GM23338 (cell line): ENCODE data around the gene AOPEP. TPM values are rescaled to one million over a fixed set of nuclear protein-coding genes. Genes with fewer than 3 reads are reported as not detected.

ENCODE experiments used
- ATAC-seq: fragments of 200-7000 bp; cut with Tn5 transposase; 3 replicates; pipeline ENCODE4 v1.9.1; 2020
- DNase-seq: peaks from one replicate; pipeline ENCODE4 v3.0.0-alpha.2; 2015; ENCODE audit warnings: low spot score
- H2AFZ ChIP-seq: fragments of 200-600 bp; sonication (generic); 2 replicates; pipeline ENCODE4 v1.8.0; 2016; ENCODE audit warnings: antibody characterized with exemption, mild to moderate bottlenecking, moderate library complexity
- H3F3A ChIP-seq: fragments of 200-600 bp; sonication (generic); replicated peaks from 2 replicates; pipeline ENCODE4 v1.8.0; 2017; ENCODE audit warnings: antibody characterized with exemption, mixed run types, low read depth
- H3K27ac ChIP-seq: fragments of 200-600 bp; sonication (generic); 2 replicates; pipeline ENCODE4 v1.6.1; 2016; ENCODE audit warnings: low read depth
- H3K27me3 ChIP-seq: fragments of 200-600 bp; sonication (generic); 2 replicates; pipeline ENCODE4 v1.8.0; 2016; ENCODE audit warnings: mild to moderate bottlenecking, mixed run types, moderate library complexity; ENCODE audit not compliant: insufficient read depth
- H3K36me3 ChIP-seq: fragments of 200-600 bp; sonication (generic); 2 replicates; pipeline ENCODE4 v1.8.0; 2016; ENCODE audit warnings: mild to moderate bottlenecking; ENCODE audit not compliant: insufficient read depth
- H3K4me1 ChIP-seq: fragments of 200-600 bp; sonication (generic); 2 replicates; pipeline ENCODE4 v1.8.0; 2016; ENCODE audit warnings: mild to moderate bottlenecking, moderate library complexity; ENCODE audit not compliant: insufficient read depth
- H3K4me2 ChIP-seq: fragments of 200-600 bp; sonication (generic); 2 replicates; pipeline ENCODE4 v1.7.1; 2017; ENCODE audit warnings: mixed run types
- H3K4me3 ChIP-seq: fragments of 200-600 bp; sonication (generic); 2 replicates; pipeline ENCODE4 v1.6.1; 2016; ENCODE audit warnings: mixed run types
- H3K79me2 ChIP-seq: fragments of 200-600 bp; sonication (generic); replicated peaks from 2 replicates; pipeline ENCODE4 v1.8.0; 2017; ENCODE audit warnings: mild to moderate bottlenecking; ENCODE audit not compliant: insufficient read depth
- H3K9me2 ChIP-seq: fragments of 200-600 bp; sonication (generic); 2 replicates; pipeline ENCODE4 v1.8.0; 2017; ENCODE audit not compliant: insufficient read depth
- H4K20me1 ChIP-seq: fragments of 200-600 bp; sonication (generic); replicated peaks from 2 replicates; pipeline ENCODE4 v1.8.0; 2017; ENCODE audit warnings: mild to moderate bottlenecking; ENCODE audit not compliant: insufficient read depth
- H3K27ac Mint-ChIP-seq: 2 replicates; pipeline ENCODE4 v1.8.0; 2020; ENCODE audit warnings: inconsistent platforms, mild to moderate bottlenecking, moderate library complexity, mixed read lengths
- H3K27me3 Mint-ChIP-seq: 3 replicates; pipeline ENCODE4 v1.8.0; 2022; ENCODE audit warnings: low read depth, mild to moderate bottlenecking, moderate library complexity, mixed read lengths, inconsistent platforms; ENCODE audit not compliant: insufficient read depth, poor library complexity
- H3K36me3 Mint-ChIP-seq: 3 replicates; pipeline ENCODE4 v1.8.0; 2021; ENCODE audit warnings: low read depth, mild to moderate bottlenecking, inconsistent platforms, moderate library complexity, mixed read lengths
- H3K4me1 Mint-ChIP-seq: 3 replicates; pipeline ENCODE4 v1.8.0; 2020; ENCODE audit warnings: mild to moderate bottlenecking, inconsistent platforms, mixed read lengths
- H3K4me3 Mint-ChIP-seq: 3 replicates; pipeline ENCODE4 v1.8.0; 2021; ENCODE audit warnings: moderate library complexity, mild to moderate bottlenecking, inconsistent platforms, mixed read lengths
- H3K9me3 Mint-ChIP-seq: 3 replicates; pipeline ENCODE4 v1.8.0; 2020; ENCODE audit warnings: moderate library complexity, mild to moderate bottlenecking, inconsistent platforms, mixed read lengths
- EZH2 ChIP-seq: fragments of 200-600 bp; sonication (generic); IDR thresholded peaks from one replicate; pipeline ENCODE4 v1.8.0; 2017; ENCODE audit warnings: antibody characterized with exemption, mild to moderate bottlenecking, low read depth; ENCODE audit not compliant: unreplicated experiment
- EZH2phosphoT487 ChIP-seq: fragments of 200-600 bp; sonication (generic); IDR thresholded peaks from one replicate; pipeline ENCODE4 v1.8.1; 2018; ENCODE audit warnings: antibody characterized with exemption; ENCODE audit not compliant: unreplicated experiment
- NANOG ChIP-seq: IDR thresholded peaks from 2 replicates; pipeline ENCODE4 v1.6.1; 2016; ENCODE audit warnings: antibody characterized with exemption, borderline replicate concordance
- POLR2AphosphoS5 ChIP-seq: IDR thresholded peaks from 2 replicates; pipeline ENCODE4 v1.6.1; 2016; ENCODE audit warnings: antibody characterized with exemption, low read depth
- ZNF114 ChIP-seq: fragments of 250-450 bp; sonication (Bioruptor Pico); IDR thresholded peaks from 2 replicates; pipeline ENCODE4 v1.5.0; 2020; ENCODE audit warnings: mild to moderate bottlenecking, moderate library complexity
- ZNF331 ChIP-seq: fragments of 250-450 bp; sonication (Bioruptor Pico); IDR thresholded peaks from 2 replicates; pipeline ENCODE4 v1.5.0; 2020; ENCODE audit warnings: low read depth, mild to moderate bottlenecking, moderate library complexity
- polyA plus RNA-seq: library from polyadenylated mRNA; unstranded; fragments of >200 nt; fragmentation: Nextera tagmentation; extraction: Ambion mirVana; gene quantifications from 2 replicates; pipeline ENCODE4 v1.2.1, GENCODE V29; 2016
- total RNA-seq: library from RNA; depleted of rRNA; stranded (reverse); fragments of >200 nt; shearing (Covaris generic); gene quantifications from 2 replicates; pipeline ENCODE4 v1.2.3, GENCODE V29; 2014
- TF ChIP-seq, protein P1 (sequence below): IDR thresholded peaks from one replicate; pipeline ENCODE4 v1.6.1; 2018; ENCODE audit warnings: antibody characterized with exemption; ENCODE audit not compliant: unreplicated experiment
- TF ChIP-seq, protein P2 (sequence below): IDR thresholded peaks from 2 replicates; pipeline ENCODE4 v1.6.1; 2016; ENCODE audit warnings: antibody characterized with exemption
- TF ChIP-seq, protein P3 (sequence below), 2 experiments: fragments of 200-600 bp in 1 of 2; sonication (generic) in 1 of 2; conservative IDR thresholded peaks; 2 replicates each; pipeline versions ENCODE4 v1.5.1 to v1.6.1; 2016 to 2017; ENCODE audit warnings: antibody characterized with exemption in 2 of 2, low read depth in 2 of 2, mild to moderate bottlenecking in 2 of 2, moderate library complexity in 1 of 2
- TF ChIP-seq, protein P4 (sequence below): fragments of 250-450 bp; sonication (Bioruptor Pico); IDR thresholded peaks from 2 replicates; pipeline ENCODE4 v1.5.0; 2020; ENCODE audit warnings: mild to moderate bottlenecking, moderate library complexity

Gene AOPEP
- total and polyA plus RNA-seq, 2 experiments from 2014 or later, result 7.0 to 16.5 TPM

DNA sequence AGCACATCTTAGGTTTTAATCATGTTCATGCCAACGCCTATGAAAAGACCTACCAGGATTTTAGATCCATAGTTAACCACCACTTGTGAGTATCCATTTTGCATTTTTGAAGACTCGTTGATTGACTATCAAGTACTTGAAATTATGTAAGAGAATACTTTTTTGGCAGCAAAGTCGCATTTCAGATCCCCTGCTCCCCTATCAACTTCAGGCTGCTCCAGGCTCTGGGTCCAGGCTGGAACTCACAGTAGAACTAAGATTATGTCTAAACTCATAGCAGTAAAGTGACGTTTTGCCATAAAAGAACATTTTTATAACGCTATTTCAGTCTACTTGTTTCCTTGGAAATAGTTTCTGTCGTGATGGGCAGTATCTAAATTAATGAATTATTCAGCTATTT lies 323.3 kb downstream of the AOPEP start (continued):
- TF ChIP-seq, protein P1, sequence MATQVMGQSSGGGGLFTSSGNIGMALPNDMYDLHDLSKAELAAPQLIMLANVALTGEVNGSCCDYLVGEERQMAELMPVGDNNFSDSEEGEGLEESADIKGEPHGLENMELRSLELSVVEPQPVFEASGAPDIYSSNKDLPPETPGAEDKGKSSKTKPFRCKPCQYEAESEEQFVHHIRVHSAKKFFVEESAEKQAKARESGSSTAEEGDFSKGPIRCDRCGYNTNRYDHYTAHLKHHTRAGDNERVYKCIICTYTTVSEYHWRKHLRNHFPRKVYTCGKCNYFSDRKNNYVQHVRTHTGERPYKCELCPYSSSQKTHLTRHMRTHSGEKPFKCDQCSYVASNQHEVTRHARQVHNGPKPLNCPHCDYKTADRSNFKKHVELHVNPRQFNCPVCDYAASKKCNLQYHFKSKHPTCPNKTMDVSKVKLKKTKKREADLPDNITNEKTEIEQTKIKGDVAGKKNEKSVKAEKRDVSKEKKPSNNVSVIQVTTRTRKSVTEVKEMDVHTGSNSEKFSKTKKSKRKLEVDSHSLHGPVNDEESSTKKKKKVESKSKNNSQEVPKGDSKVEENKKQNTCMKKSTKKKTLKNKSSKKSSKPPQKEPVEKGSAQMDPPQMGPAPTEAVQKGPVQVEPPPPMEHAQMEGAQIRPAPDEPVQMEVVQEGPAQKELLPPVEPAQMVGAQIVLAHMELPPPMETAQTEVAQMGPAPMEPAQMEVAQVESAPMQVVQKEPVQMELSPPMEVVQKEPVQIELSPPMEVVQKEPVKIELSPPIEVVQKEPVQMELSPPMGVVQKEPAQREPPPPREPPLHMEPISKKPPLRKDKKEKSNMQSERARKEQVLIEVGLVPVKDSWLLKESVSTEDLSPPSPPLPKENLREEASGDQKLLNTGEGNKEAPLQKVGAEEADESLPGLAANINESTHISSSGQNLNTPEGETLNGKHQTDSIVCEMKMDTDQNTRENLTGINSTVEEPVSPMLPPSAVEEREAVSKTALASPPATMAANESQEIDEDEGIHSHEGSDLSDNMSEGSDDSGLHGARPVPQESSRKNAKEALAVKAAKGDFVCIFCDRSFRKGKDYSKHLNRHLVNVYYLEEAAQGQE, result no peak
- TF ChIP-seq POLR2AphosphoS5 (no peak), EZH2phosphoT487 (no peak)

DNA sequence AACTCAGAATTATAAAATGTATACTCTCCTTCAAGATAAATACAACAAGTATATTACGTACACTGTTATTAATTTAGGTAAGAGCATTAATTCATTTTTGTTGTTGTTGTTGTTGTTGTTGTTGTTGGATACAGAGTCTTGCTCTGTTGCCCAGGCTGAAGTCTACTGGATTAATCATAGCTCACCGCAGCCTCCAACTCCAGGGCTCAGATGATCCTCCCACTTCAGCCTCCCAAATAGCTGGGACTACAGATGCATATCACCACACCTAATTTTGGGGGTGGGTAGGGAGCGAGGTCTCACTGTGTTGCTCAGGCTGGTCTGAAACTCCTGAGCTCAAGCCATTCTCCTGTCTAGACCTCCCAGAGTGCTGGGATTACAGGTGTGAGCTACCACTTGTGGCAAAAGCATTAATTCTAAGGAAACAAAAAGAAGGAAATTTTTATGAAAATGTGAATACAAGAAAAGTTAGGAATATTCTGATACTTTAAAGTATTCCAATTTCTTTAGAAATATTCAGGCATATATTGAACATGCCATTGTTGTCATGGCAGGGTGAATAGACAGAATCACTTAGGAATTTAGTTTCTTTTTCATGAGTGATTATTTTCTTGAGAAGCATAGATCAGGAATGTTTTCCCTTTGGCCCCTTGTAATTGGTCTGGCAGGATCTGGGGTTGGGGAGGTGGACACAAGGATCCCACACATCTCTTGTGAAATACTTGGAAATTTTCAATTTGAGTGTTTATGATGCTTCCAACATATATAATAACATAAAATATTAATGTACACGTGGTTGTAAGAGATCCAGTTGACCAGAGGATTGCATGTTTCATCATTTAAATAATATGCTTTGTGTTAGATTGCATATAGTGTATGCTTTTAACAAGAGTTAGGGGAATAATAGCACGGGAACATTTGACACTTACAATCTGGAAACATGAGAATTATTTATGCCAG lies 327.4 kb downstream of the AOPEP start:
- no peaks in the 10 kb centered on the region for H3K9me3 Mint-ChIP-seq
- DNase-seq, result no peak
- H3K9me2 ChIP-seq, result no peaks in the 10 kb centered on the region
- H3K4me3 Mint-ChIP-seq, result no peak overlapping the region
- peaks cover 5% of the 10 kb centered on the region; the same call in 1 of the 2 replicates for H4K20me1 ChIP-seq
- peaks cover 16% of the 10 kb centered on the region for H3K27me3 Mint-ChIP-seq
- peaks cover 25% of the 10 kb centered on the region for H3K4me1 ChIP-seq
- H3K4me1 Mint-ChIP-seq, result peaks cover 43% of the 10 kb centered on the region
- H3K79me2 ChIP-seq, result no peaks in the 10 kb centered on the region
- H3K36me3 ChIP-seq, result no peaks in the 10 kb centered on the region
- no peak overlapping the region for H3K4me3 ChIP-seq
- no peaks in the 10 kb centered on the region for H3F3A ChIP-seq
- H3K27me3 ChIP-seq, result peaks cover 18% of the 10 kb centered on the region
- no peak overlapping the region for H3K27ac ChIP-seq
- no peak overlapping the region for H3K4me2 ChIP-seq
- no peak for ATAC-seq
- no peaks in the 10 kb centered on the region for H3K36me3 Mint-ChIP-seq
- H3K27ac Mint-ChIP-seq, result no peak overlapping the region
- no peak overlapping the region for H2AFZ ChIP-seq
- TF ChIP-seq, protein P2, sequence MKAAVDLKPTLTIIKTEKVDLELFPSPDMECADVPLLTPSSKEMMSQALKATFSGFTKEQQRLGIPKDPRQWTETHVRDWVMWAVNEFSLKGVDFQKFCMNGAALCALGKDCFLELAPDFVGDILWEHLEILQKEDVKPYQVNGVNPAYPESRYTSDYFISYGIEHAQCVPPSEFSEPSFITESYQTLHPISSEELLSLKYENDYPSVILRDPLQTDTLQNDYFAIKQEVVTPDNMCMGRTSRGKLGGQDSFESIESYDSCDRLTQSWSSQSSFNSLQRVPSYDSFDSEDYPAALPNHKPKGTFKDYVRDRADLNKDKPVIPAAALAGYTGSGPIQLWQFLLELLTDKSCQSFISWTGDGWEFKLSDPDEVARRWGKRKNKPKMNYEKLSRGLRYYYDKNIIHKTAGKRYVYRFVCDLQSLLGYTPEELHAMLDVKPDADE, result no peak
- TF ChIP-seq, protein P3, sequence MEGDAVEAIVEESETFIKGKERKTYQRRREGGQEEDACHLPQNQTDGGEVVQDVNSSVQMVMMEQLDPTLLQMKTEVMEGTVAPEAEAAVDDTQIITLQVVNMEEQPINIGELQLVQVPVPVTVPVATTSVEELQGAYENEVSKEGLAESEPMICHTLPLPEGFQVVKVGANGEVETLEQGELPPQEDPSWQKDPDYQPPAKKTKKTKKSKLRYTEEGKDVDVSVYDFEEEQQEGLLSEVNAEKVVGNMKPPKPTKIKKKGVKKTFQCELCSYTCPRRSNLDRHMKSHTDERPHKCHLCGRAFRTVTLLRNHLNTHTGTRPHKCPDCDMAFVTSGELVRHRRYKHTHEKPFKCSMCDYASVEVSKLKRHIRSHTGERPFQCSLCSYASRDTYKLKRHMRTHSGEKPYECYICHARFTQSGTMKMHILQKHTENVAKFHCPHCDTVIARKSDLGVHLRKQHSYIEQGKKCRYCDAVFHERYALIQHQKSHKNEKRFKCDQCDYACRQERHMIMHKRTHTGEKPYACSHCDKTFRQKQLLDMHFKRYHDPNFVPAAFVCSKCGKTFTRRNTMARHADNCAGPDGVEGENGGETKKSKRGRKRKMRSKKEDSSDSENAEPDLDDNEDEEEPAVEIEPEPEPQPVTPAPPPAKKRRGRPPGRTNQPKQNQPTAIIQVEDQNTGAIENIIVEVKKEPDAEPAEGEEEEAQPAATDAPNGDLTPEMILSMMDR (conservative IDR thresholded peaks at IDR 0.05; ENCODE audit: low read depth in 2 of 2), result no peak
- TF ChIP-seq EZH2 (no peak), NANOG (no peak), ZNF331 (no peak), ZNF114 (CRISPR knock-in tag) (no peak)
- TF ChIP-seq, protein P4, sequence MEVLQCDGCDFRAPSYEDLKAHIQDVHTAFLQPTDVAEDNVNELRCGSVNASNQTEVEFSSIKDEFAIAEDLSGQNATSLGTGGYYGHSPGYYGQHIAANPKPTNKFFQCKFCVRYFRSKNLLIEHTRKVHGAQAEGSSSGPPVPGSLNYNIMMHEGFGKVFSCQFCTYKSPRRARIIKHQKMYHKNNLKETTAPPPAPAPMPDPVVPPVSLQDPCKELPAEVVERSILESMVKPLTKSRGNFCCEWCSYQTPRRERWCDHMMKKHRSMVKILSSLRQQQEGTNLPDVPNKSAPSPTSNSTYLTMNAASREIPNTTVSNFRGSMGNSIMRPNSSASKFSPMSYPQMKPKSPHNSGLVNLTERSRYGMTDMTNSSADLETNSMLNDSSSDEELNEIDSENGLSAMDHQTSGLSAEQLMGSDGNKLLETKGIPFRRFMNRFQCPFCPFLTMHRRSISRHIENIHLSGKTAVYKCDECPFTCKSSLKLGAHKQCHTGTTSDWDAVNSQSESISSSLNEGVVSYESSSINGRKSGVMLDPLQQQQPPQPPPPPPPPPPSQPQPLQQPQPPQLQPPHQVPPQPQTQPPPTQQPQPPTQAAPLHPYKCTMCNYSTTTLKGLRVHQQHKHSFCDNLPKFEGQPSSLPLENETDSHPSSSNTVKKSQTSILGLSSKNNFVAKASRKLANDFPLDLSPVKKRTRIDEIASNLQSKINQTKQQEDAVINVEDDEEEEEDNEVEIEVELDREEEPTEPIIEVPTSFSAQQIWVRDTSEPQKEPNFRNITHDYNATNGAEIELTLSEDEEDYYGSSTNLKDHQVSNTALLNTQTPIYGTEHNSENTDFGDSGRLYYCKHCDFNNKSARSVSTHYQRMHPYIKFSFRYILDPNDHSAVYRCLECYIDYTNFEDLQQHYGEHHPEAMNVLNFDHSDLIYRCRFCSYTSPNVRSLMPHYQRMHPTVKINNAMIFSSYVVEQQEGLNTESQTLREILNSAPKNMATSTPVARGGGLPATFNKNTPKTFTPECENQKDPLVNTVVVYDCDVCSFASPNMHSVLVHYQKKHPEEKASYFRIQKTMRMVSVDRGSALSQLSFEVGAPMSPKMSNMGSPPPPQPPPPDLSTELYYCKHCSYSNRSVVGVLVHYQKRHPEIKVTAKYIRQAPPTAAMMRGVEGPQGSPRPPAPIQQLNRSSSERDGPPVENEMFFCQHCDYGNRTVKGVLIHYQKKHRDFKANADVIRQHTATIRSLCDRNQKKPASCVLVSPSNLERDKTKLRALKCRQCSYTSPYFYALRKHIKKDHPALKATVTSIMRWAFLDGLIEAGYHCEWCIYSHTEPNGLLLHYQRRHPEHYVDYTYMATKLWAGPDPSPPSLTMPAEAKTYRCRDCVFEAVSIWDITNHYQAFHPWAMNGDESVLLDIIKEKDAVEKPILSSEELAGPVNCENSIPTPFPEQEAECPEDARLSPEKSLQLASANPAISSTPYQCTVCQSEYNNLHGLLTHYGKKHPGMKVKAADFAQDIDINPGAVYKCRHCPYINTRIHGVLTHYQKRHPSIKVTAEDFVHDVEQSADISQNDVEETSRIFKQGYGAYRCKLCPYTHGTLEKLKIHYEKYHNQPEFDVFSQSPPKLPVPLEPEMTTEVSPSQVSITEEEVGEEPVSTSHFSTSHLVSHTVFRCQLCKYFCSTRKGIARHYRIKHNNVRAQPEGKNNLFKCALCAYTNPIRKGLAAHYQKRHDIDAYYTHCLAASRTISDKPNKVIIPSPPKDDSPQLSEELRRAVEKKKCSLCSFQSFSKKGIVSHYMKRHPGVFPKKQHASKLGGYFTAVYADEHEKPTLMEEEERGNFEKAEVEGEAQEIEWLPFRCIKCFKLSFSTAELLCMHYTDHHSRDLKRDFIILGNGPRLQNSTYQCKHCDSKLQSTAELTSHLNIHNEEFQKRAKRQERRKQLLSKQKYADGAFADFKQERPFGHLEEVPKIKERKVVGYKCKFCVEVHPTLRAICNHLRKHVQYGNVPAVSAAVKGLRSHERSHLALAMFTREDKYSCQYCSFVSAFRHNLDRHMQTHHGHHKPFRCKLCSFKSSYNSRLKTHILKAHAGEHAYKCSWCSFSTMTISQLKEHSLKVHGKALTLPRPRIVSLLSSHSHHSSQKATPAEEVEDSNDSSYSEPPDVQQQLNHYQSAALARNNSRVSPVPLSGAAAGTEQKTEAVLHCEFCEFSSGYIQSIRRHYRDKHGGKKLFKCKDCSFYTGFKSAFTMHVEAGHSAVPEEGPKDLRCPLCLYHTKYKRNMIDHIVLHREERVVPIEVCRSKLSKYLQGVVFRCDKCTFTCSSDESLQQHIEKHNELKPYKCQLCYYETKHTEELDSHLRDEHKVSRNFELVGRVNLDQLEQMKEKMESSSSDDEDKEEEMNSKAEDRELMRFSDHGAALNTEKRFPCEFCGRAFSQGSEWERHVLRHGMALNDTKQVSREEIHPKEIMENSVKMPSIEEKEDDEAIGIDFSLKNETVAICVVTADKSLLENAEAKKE (CRISPR knock-in tag), result no peak
